ENCODE data around the gene FAM107B. TPM values are rescaled to one million over a fixed set of nuclear protein-coding genes. Genes with fewer than 3 reads are reported as not detected.

FAM107B gene
- total and polyA plus RNA-seq, 2 donors (not counting 3 experiments of a cell fraction or from before 2014, with no cell fraction given), result 39.2 to 176 TPM

- intact Hi-C loops (cut with micrococcal nuclease), result no loop called here
- H3K27me3 ChIP-seq (ENCODE audit: control insufficient read depth in 2 of 2, insufficient read depth in 2 of 2, low read length in 2 of 2), result peaks cover 2 to 3% of the 10 kb centered on the region in 2 experiments
- no peak for FAIRE-seq
Observed at GRCh38 chr10:14645239-14645960, 129.3 kb downstream of the FAM107B start.

More at GRCh38 chr10:14645239-14645960, 129.3 kb downstream of the FAM107B start:
- Histone ChIP-seq H3K79me2 (ENCODE audit: control insufficient read depth, insufficient read depth, low read length) (no peaks in the 10 kb centered on the region), H2AFZ (ENCODE audit: low read depth, low read length) (no peak overlapping the region), H4K20me1 (replicated peaks; ENCODE audit: control insufficient read depth, extremely low read depth, insufficient read depth, low read length) (no peaks in the 10 kb centered on the region), H3K36me3 (ENCODE audit: control insufficient read depth in 2 of 2, extremely low read depth in 1 of 2, insufficient read depth in 2 of 2, low read length in 2 of 2) (no peaks in the 10 kb centered on the region), H3K9ac (replicated peaks; ENCODE audit: extremely low read depth, insufficient read depth, low read length) (no peak overlapping the region), H3K9me3 (replicated peaks; ENCODE audit: control insufficient read depth, insufficient read depth, low read length) (no peaks in the 10 kb centered on the region), H3K4me1 (ENCODE audit: control insufficient read depth, extremely low read depth, insufficient read depth, low read length) (peaks cover 8% of the 10 kb centered on the region), H3K27ac (ENCODE audit: insufficient read depth, low read depth, low read length) (no peak overlapping the region), H3K4me2 (ENCODE audit: insufficient read depth, low read length) (no peak overlapping the region), H3K4me3 (replicated peaks in 1 of 3; ENCODE audit: insufficient read depth in 1 of 3, low read depth in 1 of 3, low read length in 3 of 3) (no peak overlapping the region), H3K9me1 (replicated peaks; ENCODE audit: control insufficient read depth, extremely low read depth, insufficient read depth, low read length) (no peaks in the 10 kb centered on the region)
- ChIA-PET POLR2A (no interaction called here), CTCF (no interaction called here)
- dilution Hi-C loops (cut with MboI; ENCODE audit: extremely low pct_ligation_motif_present, low sequenced_read_pairs), result no loop called here
- TF ChIP-seq GATA2 (IDR thresholded peaks at IDR 0.05; ENCODE audit: insufficient read depth, insufficient read length, low read depth, low read length) (no peak), POLR2AphosphoS5 (IDR thresholded peaks at IDR 0.05; ENCODE audit: insufficient read depth, low read depth, low read length) (no peak), POLR2A (IDR thresholded peaks at IDR 0.05; ENCODE audit: low read depth, low read length) (no peak), MAX (IDR thresholded peaks at IDR 0.05; ENCODE audit: insufficient read depth, insufficient read length) (no peak), CTCF (IDR thresholded peaks at IDR 0.05; ENCODE audit: extremely low read depth in 1 of 2, insufficient read depth in 1 of 2, low read depth in 1 of 2, low read length in 2 of 2) (no peak), EZH2 (IDR thresholded peaks at IDR 0.05; ENCODE audit: borderline replicate concordance, low read depth, low read length, severe bottlenecking) (no peak), JUN (IDR thresholded peaks at IDR 0.05; ENCODE audit: borderline replicate concordance, insufficient read depth, insufficient read length, low read depth) (no peak), FOS (IDR thresholded peaks at IDR 0.05; ENCODE audit: borderline replicate concordance, insufficient read depth, low read length) (no peak), MYC (IDR thresholded peaks at IDR 0.05; ENCODE audit: low read depth, low read length) (no peak)
- no TSS peak for BruUV-seq (replicated peaks)
- no peak for DNase-seq (ENCODE audit: low read depth, low spot score)

Data from endothelial cell of umbilical vein (primary cell).